IPS DF 6.9 (cell line): ENCODE data around the gene SERPINF2.

Experiments
- DNase-seq: peaks from one replicate; pipeline ENCODE4 v3.0.0-alpha.2; 2013; ENCODE audit warnings: low read depth, low spot score
- H3K27ac ChIP-seq: one replicate; pipeline ENCODE4 v1.5.1; 2013; ENCODE audit warnings: low read length, control low read depth
- H3K27me3 ChIP-seq: 2 replicates; pipeline ENCODE4 v1.6.1; 2013; ENCODE audit warnings: mild to moderate bottlenecking, low read length; ENCODE audit not compliant: control insufficient read depth, insufficient read depth
- H3K36me3 ChIP-seq: 2 replicates; pipeline ENCODE4 v1.6.1; 2013; ENCODE audit warnings: low read length; ENCODE audit not compliant: control insufficient read depth, insufficient read depth
- H3K4me1 ChIP-seq: 2 replicates; pipeline ENCODE4 v1.6.1; 2013; ENCODE audit warnings: low read length; ENCODE audit not compliant: control insufficient read depth, insufficient read depth
- H3K4me3 ChIP-seq: 2 replicates; pipeline ENCODE4 v1.5.1; 2013; ENCODE audit warnings: mild to moderate bottlenecking, low read length
- H3K9me3 ChIP-seq: 2 replicates; pipeline ENCODE4 v1.6.1; 2013; ENCODE audit warnings: low read length, inconsistent platforms; ENCODE audit not compliant: control insufficient read depth, insufficient read depth
- WGBS: extraction: QIAGEN DNeasy Blood & Tissue Kit; methylation state at CpG from one replicate; pipeline ENCODE4 v1.1.7; 2013; ENCODE audit warnings: mixed read lengths, missing lambda C conversion rate; ENCODE audit not compliant: insufficient read length, insufficient coverage; 5-methylcytosine and 5-hydroxymethylcytosine counted together

Gene SERPINF2

GRCh38 chr17:1774390-1775176 lies 31.9 kb downstream of the SERPINF2 start:
- Histone ChIP-seq H3K9me3 (no peaks in the 10 kb centered on the region), H3K4me1 (peaks cover 2% of the 10 kb centered on the region), H3K36me3 (peaks cover 7% of the 10 kb centered on the region), H3K27ac (no peak overlapping the region), H3K27me3 (no peaks in the 10 kb centered on the region), H3K4me3 (no peak overlapping the region)
- no CpG with 5 or more reads among the region's 21 CpGs for WGBS
- DNase-seq: no peak

- no peak for DNase-seq
- H3K27me3 ChIP-seq: no peaks in the 10 kb centered on the region
- peaks cover 10% of the 10 kb centered on the region for H3K36me3 ChIP-seq
- H3K9me3 ChIP-seq: no peaks in the 10 kb centered on the region
- no peaks in the 10 kb centered on the region; the same call in 1 of the 2 replicates for H3K4me1 ChIP-seq
- WGBS: no CpG with 5 or more reads among the region's 10 CpGs
- H3K4me3 ChIP-seq: no peak overlapping the region
- H3K27ac ChIP-seq: no peak overlapping the region
These were observed 33.7 kb downstream of the SERPINF2 start for GRCh38 chr17:1776328-1776727.

GRCh38 chr17:1776857-1777256 lies 34.2 kb downstream of the SERPINF2 start:
- Histone ChIP-seq H3K36me3 (peaks cover 10% of the 10 kb centered on the region; the same call in 1 of the 2 replicates), H3K4me3 (no peak overlapping the region), H3K27ac (no peak overlapping the region), H3K9me3 (no peaks in the 10 kb centered on the region), H3K4me1 (no peaks in the 10 kb centered on the region; the same call in 1 of the 2 replicates), H3K27me3 (no peaks in the 10 kb centered on the region)
- WGBS: no CpG with 5 or more reads among the region's 7 CpGs
- no peak for DNase-seq

GRCh38 chr17:1779571-1780131 lies 37.0 kb downstream of the SERPINF2 start:
- Histone ChIP-seq H3K27me3 (no peaks in the 10 kb centered on the region), H3K4me1 (no peaks in the 10 kb centered on the region), H3K4me3 (no peak overlapping the region), H3K9me3 (no peaks in the 10 kb centered on the region), H3K27ac (no peak overlapping the region), H3K36me3 (peaks cover 16% of the 10 kb centered on the region; the same call in 1 of the 2 replicates)
- no CpG with 5 or more reads among the region's 8 CpGs for WGBS
- DNase-seq: no peak

GRCh38 chr17:1782171-1782567 lies 39.5 kb downstream of the SERPINF2 start:
- no peak for DNase-seq
- no peaks in the 10 kb centered on the region for H3K9me3 ChIP-seq
- H3K27ac ChIP-seq: no peak overlapping the region
- H3K27me3 ChIP-seq: no peaks in the 10 kb centered on the region
- H3K4me1 ChIP-seq: no peaks in the 10 kb centered on the region
- no CpG with 5 or more reads among the region's 6 CpGs for WGBS
- peaks cover 21% of the 10 kb centered on the region; the same call in 1 of the 2 replicates for H3K36me3 ChIP-seq
- no peak overlapping the region for H3K4me3 ChIP-seq

GRCh38 chr17:1783271-1783670 lies 40.6 kb downstream of the SERPINF2 start:
- no peak overlapping the region for H3K4me3 ChIP-seq
- no peak for DNase-seq
- H3K36me3 ChIP-seq: peaks cover 24% of the 10 kb centered on the region; the same call in 1 of the 2 replicates
- H3K4me1 ChIP-seq: no peaks in the 10 kb centered on the region
- H3K9me3 ChIP-seq: no peaks in the 10 kb centered on the region
- no peak overlapping the region for H3K27ac ChIP-seq
- WGBS: no CpG with 5 or more reads among the region's 19 CpGs
- H3K27me3 ChIP-seq: no peaks in the 10 kb centered on the region

GRCh38 chr17:1783834-1784611 lies 41.4 kb downstream of the SERPINF2 start:
- Histone ChIP-seq H3K27me3 (no peaks in the 10 kb centered on the region), H3K36me3 (peaks cover 24% of the 10 kb centered on the region; the same call in 1 of the 2 replicates), H3K4me3 (no peak overlapping the region), H3K27ac (no peak overlapping the region), H3K9me3 (no peaks in the 10 kb centered on the region), H3K4me1 (no peaks in the 10 kb centered on the region)
- no peak for DNase-seq
- WGBS: no CpG with 5 or more reads among the region's 16 CpGs

- peaks cover 24% of the 10 kb centered on the region; the same call in 1 of the 2 replicates for H3K36me3 ChIP-seq
- no peak for DNase-seq
- H3K27me3 ChIP-seq: no peaks in the 10 kb centered on the region
- no peaks in the 10 kb centered on the region for H3K9me3 ChIP-seq
- H3K27ac ChIP-seq: no peak overlapping the region
- no peaks in the 10 kb centered on the region for H3K4me1 ChIP-seq
- no CpG with 5 or more reads among the region's 4 CpGs for whole genome bisulfite sequencing
- no peak overlapping the region for H3K4me3 ChIP-seq
These were observed 43.3 kb downstream of the SERPINF2 start for GRCh38 chr17:1785930-1786329.

GRCh38 chr17:1786708-1787107 lies 44.0 kb downstream of the SERPINF2 start:
- peaks cover 19% of the 10 kb centered on the region; the same call in 1 of the 2 replicates for H3K36me3 ChIP-seq

GRCh38 chr17:1787301-1787902 lies 44.7 kb downstream of the SERPINF2 start:
- WGBS: no CpG with 5 or more reads among the region's 16 CpGs
- no peak overlapping the region for H3K4me3 ChIP-seq
- no peaks in the 10 kb centered on the region for H3K9me3 ChIP-seq
- H3K27me3 ChIP-seq: no peaks in the 10 kb centered on the region
- H3K27ac ChIP-seq: no peak overlapping the region
- no peak for DNase-seq
- peaks cover 17% of the 10 kb centered on the region; the same call in 1 of the 2 replicates for H3K36me3 ChIP-seq
- H3K4me1 ChIP-seq: no peaks in the 10 kb centered on the region

More at GRCh38 chr17:1786708-1787107, 44.0 kb downstream of the SERPINF2 start:
- H3K27me3 ChIP-seq: no peaks in the 10 kb centered on the region
- no peak for DNase-seq
- H3K4me3 ChIP-seq: no peak overlapping the region
- H3K4me1 ChIP-seq: no peaks in the 10 kb centered on the region
- no peak overlapping the region for H3K27ac ChIP-seq
- no CpG with 5 or more reads among the region's 7 CpGs for WGBS
- no peaks in the 10 kb centered on the region for H3K9me3 ChIP-seq
